ENCODE results near the gene ACTA2.

GRCh38 chr10:88957381-88957780 lies 4.8 kb upstream of the ACTA2 start:
- TF ChIP-seq POLR2A (IDR thresholded peaks at IDR 0.05) (no peak), CTCF (IDR thresholded peaks at IDR 0.05) (no peak), EP300 (IDR thresholded peaks at IDR 0.05) (no peak)

All from tibial nerve (tissue), 4 donors.